ENCODE data around the gene MMP11. TPM values are rescaled to one million over a fixed set of nuclear protein-coding genes. Genes with fewer than 3 reads are reported as not detected.

Gene MMP11
- total and polyA plus RNA-seq, 2 of the 4 experiments (the other 2 are of a cell fraction): 2.2 to 6.0 TPM

GRCh38 chr22:23782703-23783102 is 10.1 kb downstream of the MMP11 start:
- H3K18ac ChIP-seq (ENCODE audit: low read depth, low read length): no peak overlapping the region
- no peak overlapping the region for H3K23ac ChIP-seq (ENCODE audit: low read depth, low read length)
- H3K9me3 ChIP-seq (ENCODE audit: control insufficient read depth, insufficient read depth, low read length): no peaks in the 10 kb centered on the region
- no peak overlapping the region for H3K56ac ChIP-seq (ENCODE audit: extremely low read depth, insufficient read depth, low read length)
- intact Hi-C loops (cut with micrococcal nuclease) (no loop called here), dilution Hi-C loops (cut with HindIII; ENCODE audit: low sequenced_read_pairs, unreplicated experiment) (no loop called here), in situ Hi-C loops (cut with MboI; ENCODE audit: low sequenced_read_pairs) (no loop called here)
- TF ChIP-seq RFX5 (IDR thresholded peaks at IDR 0.05; ENCODE audit: low read depth, low read length) (no peak), CEBPB (IDR thresholded peaks at IDR 0.05; ENCODE audit: low read depth, low read length) (no peak), MXI1 (IDR thresholded peaks at IDR 0.05; ENCODE audit: borderline replicate concordance, low read depth, low read length) (no peak), RCOR1 (IDR thresholded peaks at IDR 0.05; ENCODE audit: insufficient replicate concordance, low read length) (no peak), CTCF (conservative IDR thresholded peaks at IDR 0.05; ENCODE audit: low read depth, low read length) (no peak), BHLHE40 (IDR thresholded peaks at IDR 0.05; ENCODE audit: low read depth, low read length) (no peak), NFE2L2 (IDR thresholded peaks at IDR 0.05; ENCODE audit: low read depth, low read length) (no peak), FOS (IDR thresholded peaks at IDR 0.05; ENCODE audit: low read depth, low read length) (no peak), MAZ (IDR thresholded peaks at IDR 0.05; ENCODE audit: borderline replicate concordance, low read depth, low read length) (no peak), USF2 (IDR thresholded peaks at IDR 0.05; ENCODE audit: low read depth, low read length) (no peak), POLR2A (IDR thresholded peaks at IDR 0.05; ENCODE audit: low read depth, low read length) (no peak), MAFK (IDR thresholded peaks at IDR 0.05; ENCODE audit: low read depth, low read length) (no peak), RAD21 (IDR thresholded peaks at IDR 0.05; ENCODE audit: low read length) (no peak), CHD1 (IDR thresholded peaks at IDR 0.05; ENCODE audit: low read depth, low read length) (no peak), ELK1 (IDR thresholded peaks at IDR 0.05; ENCODE audit: borderline replicate concordance, low read depth, low read length) (no peak), SMC3 (IDR thresholded peaks at IDR 0.05; ENCODE audit: low read depth, low read length) (no peak)
- H3K14ac ChIP-seq (replicated peaks; ENCODE audit: low read depth, low read length): no peak overlapping the region
- no CpG with 5 or more reads among the region's 1 CpG for WGBS, 2 experiments (ENCODE audit: extremely low coverage in 2 of 2, insufficient read length in 1 of 2)
- no peak overlapping the region for H4K5ac ChIP-seq (ENCODE audit: low read depth, low read length)
- peaks cover 5% of the 10 kb centered on the region; the same call in 1 of the 2 replicates for H4K20me1 ChIP-seq (ENCODE audit: insufficient read depth, low read length)
- ATAC-seq (ENCODE audit: low read depth) (no peak), DNase-seq (no peak)
- H2BK5ac ChIP-seq (ENCODE audit: low read depth, low read length, poor library complexity, severe bottlenecking): no peak overlapping the region
- H2BK120ac ChIP-seq (ENCODE audit: low read depth, low read length): peak overlapping the region; percentile 38; the same call in 1 of the 2 replicates
- H2BK20ac ChIP-seq (ENCODE audit: low read depth, low read length): peak overlapping the region; percentile 18; the same call in 1 of the 2 replicates
- no peak overlapping the region for H3K27ac ChIP-seq (ENCODE audit: insufficient read depth, low read length)
- H2AFZ ChIP-seq (replicated peaks; ENCODE audit: low read length, poor library complexity): no peak overlapping the region
- H2AK9ac ChIP-seq (replicated peaks; ENCODE audit: low read depth, low read length, poor library complexity): no peak overlapping the region
- H3K4me1 ChIP-seq (ENCODE audit: control insufficient read depth, insufficient read depth, low read length): peaks cover 22% of the 10 kb centered on the region
- peaks cover 15% of the 10 kb centered on the region for H3K9me1 ChIP-seq (ENCODE audit: insufficient read depth, low read length)
- no peaks in the 10 kb centered on the region for H3K27me3 ChIP-seq (ENCODE audit: control insufficient read depth, insufficient read depth, low read length)
- no peak overlapping the region for H3K4me2 ChIP-seq (ENCODE audit: low read depth, low read length)
- no peak overlapping the region for H4K91ac ChIP-seq (ENCODE audit: insufficient read depth, low read depth, low read length)
- no peak overlapping the region for H2BK15ac ChIP-seq (ENCODE audit: low read depth, low read length)
- BruUV-seq (replicated peaks): no TSS peak
- CTCF ChIA-PET: no interaction called here
- H4K8ac ChIP-seq (ENCODE audit: low read depth in 2 of 2, low read length in 2 of 2): no peak overlapping the region
- H3K4ac ChIP-seq (ENCODE audit: low read depth, low read length): peak overlapping the region; percentile 20
- POLR2A ChIA-PET (ENCODE audit: unreplicated experiment): no interaction called here
- H2AK5ac ChIP-seq (ENCODE audit: low read depth, low read length): peak overlapping the region; percentile 38; the same call in 1 of the 2 replicates
- H3K4me3 ChIP-seq (ENCODE audit: insufficient read depth, low read depth, low read length): no peak overlapping the region
- H3K9ac ChIP-seq (ENCODE audit: low read depth, low read length): no peak overlapping the region
- peaks cover 4 to 11% of the 10 kb centered on the region in 2 experiments; a peak in 3 of 4 replicates for H3K79me1 ChIP-seq (ENCODE audit: low read depth in 1 of 2, low read length in 2 of 2)
- H3K36me3 ChIP-seq (ENCODE audit: control insufficient read depth, insufficient read depth, low read length): no peaks in the 10 kb centered on the region

Measured in IMR-90 (cell line).